SK-N-SH (cell line): ENCODE measurements around the gene GLTPD2.

Experiments used
- CTCF ChIP-seq: fragments of 200-600 bp; sonication (generic); IDR thresholded peaks from 2 replicates; pipeline ENCODE4 v1.6.1; 2017; ENCODE audit warnings: antibody characterized with exemption, mild to moderate bottlenecking, moderate library complexity
- EP300 ChIP-seq, 2 experiments: IDR thresholded peaks; 2 replicates each; pipeline versions ENCODE4 v1.4.0 to v1.6.1; 2012; ENCODE audit warnings: borderline replicate concordance in 1 of 2, low read depth in 1 of 2, low read length in 1 of 2
- FOXM1 ChIP-seq: IDR thresholded peaks from 2 replicates; pipeline ENCODE4 v1.4.0; 2012; ENCODE audit warnings: low read depth, mild to moderate bottlenecking
- GABPA ChIP-seq: IDR thresholded peaks from 2 replicates; pipeline ENCODE4 v1.4.0; 2012; ENCODE audit warnings: low read depth, mild to moderate bottlenecking
- JUND ChIP-seq: IDR thresholded peaks from 2 replicates; pipeline ENCODE4 v1.4.0; 2012
- MAX ChIP-seq: IDR thresholded peaks from 2 replicates; pipeline ENCODE4 v1.4.0; 2012; ENCODE audit warnings: low read depth
- POLR2AphosphoS5 ChIP-seq: IDR thresholded peaks from 2 replicates; pipeline ENCODE4 v1.6.1; 2012; ENCODE audit warnings: low read depth, low read length
- RAD21 ChIP-seq: IDR thresholded peaks from 2 replicates; pipeline ENCODE4 v1.6.1; 2012; ENCODE audit warnings: mild to moderate bottlenecking, low read length
- RFX5 ChIP-seq: IDR thresholded peaks from 2 replicates; pipeline ENCODE4 v1.6.1; 2012; ENCODE audit warnings: mild to moderate bottlenecking, improper control_type of control experiment, low read length
- SIN3A ChIP-seq: IDR thresholded peaks from 2 replicates; pipeline ENCODE4 v1.6.1; 2012; ENCODE audit warnings: low read depth, mild to moderate bottlenecking, low read length, moderate library complexity, borderline replicate concordance
- TAF1 ChIP-seq: IDR thresholded peaks from 2 replicates; pipeline ENCODE4 v1.6.1; 2012; ENCODE audit warnings: low read depth, mild to moderate bottlenecking, low read length, moderate library complexity, borderline replicate concordance
- TEAD4 ChIP-seq: IDR thresholded peaks from 2 replicates; pipeline ENCODE4 v1.4.0; 2012; ENCODE audit warnings: mild to moderate bottlenecking, borderline replicate concordance; ENCODE audit not compliant: insufficient read depth
- USF2 ChIP-seq: fragments of 150-350 bp; IDR thresholded peaks from 2 replicates; pipeline ENCODE4 v1.6.1; 2017; ENCODE audit warnings: antibody characterized with exemption, low read length, low read depth, borderline replicate concordance

GRCh38 chr17:4741544-4741943, 47.2 kb upstream of the GLTPD2 start:
- TF ChIP-seq CTCF = no peak
- TF ChIP-seq FOXM1 = no peak
- no peak for TF ChIP-seq EP300 (IDR thresholded peaks at IDR 0.05; ENCODE audit: borderline replicate concordance in 1 of 2, low read depth in 1 of 2, low read length in 1 of 2)
- TF ChIP-seq SIN3A = no peak
- no peak for TF ChIP-seq GABPA
- no peak for TF ChIP-seq TAF1
- no peak for TF ChIP-seq JUND
- TF ChIP-seq MAX = no peak
- no peak for TF ChIP-seq RAD21
- no peak for TF ChIP-seq TEAD4
- TF ChIP-seq RFX5 = no peak
- TF ChIP-seq POLR2AphosphoS5 = no peak
- TF ChIP-seq USF2 = no peak
